NT2/D1 (cell line): ENCODE data around the gene RHBDF1.

Experiments
- SUZ12 ChIP-seq: IDR thresholded peaks from 2 replicates; pipeline ENCODE4 v1.6.1; 2011; ENCODE audit not compliant: insufficient read length, insufficient read depth; ENCODE audit errors: extremely low read depth
- YY1 ChIP-seq: IDR thresholded peaks from 2 replicates; pipeline ENCODE4 v1.6.1; 2011; ENCODE audit not compliant: insufficient read length, insufficient read depth

DNA sequence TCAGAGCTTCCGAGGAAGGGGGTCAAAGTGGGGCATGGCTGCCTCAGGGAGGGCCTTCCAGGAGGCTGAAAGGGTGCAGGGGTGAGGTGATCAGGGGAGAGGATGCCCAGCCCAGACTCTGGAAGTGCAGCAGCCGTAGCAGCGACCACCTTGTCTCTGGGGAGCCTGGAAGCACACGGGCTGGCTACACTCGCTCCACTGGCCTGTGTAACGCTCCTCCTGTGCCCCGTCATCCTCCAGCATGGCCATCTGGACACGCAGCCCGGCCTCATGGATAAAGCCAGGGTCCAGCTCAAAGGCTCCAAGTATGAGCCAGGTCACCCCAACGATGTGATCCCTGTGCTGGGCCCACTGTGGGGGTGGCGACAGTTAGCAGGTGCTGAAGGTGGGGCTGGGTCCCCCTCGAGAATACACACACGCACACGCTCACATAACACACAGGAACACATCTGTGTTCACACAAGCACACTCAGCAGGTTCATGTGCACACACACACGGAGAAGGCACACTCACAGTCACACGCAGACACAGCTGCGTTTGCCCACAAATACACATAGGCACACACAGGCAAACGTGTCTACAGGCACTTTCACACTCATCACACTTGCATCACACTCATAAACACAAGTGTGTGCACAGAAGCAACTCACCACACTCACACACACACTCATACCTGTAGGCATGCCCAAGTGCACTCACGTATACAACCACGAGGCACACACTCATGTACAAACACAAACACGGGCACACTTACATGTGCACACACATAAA lies 38.4 kb downstream of the RHBDF1 start:
- TF ChIP-seq SUZ12 (no peak), YY1 (no peak)
